Measurements from ENCODE around the gene DSCAML1.

The DSCAML1 gene

GRCh38 chr11:117476531-117477142, 320.4 kb downstream of the DSCAML1 start:
- TF ChIP-seq EZH2 (IDR thresholded peaks at IDR 0.05; ENCODE audit: borderline replicate concordance, low read length) (no peak), CTCF (IDR thresholded peaks at IDR 0.05; ENCODE audit: low read length) (no peak)
- no peaks in the 10 kb centered on the region for H3K4me1 ChIP-seq (ENCODE audit: insufficient read depth, low read length, severe bottlenecking)
- H3K27me3 ChIP-seq (ENCODE audit: insufficient read depth, low read length), result no peaks in the 10 kb centered on the region
- H3K4me3 ChIP-seq (ENCODE audit: low read depth, low read length, poor library complexity, severe bottlenecking), result no peak overlapping the region
- H3K9me2 ChIP-seq (ENCODE audit: low read depth, low read length), result no peaks in the 10 kb centered on the region
- H3K9ac ChIP-seq (ENCODE audit: low read length), result no peak overlapping the region
- no peaks in the 10 kb centered on the region for H3F3A ChIP-seq (ENCODE audit: insufficient read depth, low read length)
- no peaks in the 10 kb centered on the region for H3K36me3 ChIP-seq (ENCODE audit: insufficient read depth, low read length)
- no peaks in the 10 kb centered on the region for H4K20me1 ChIP-seq (ENCODE audit: insufficient read depth, low read length)
- H3K27ac ChIP-seq (ENCODE audit: low read depth, low read length, poor library complexity, severe bottlenecking), result no peak overlapping the region
- H2AFZ ChIP-seq (ENCODE audit: low read length), result no peak overlapping the region
- no peak overlapping the region for H3K4me2 ChIP-seq (ENCODE audit: low read length)
- no peaks in the 10 kb centered on the region for H3K9me3 ChIP-seq (ENCODE audit: low read length)
- no peaks in the 10 kb centered on the region for H3K79me2 ChIP-seq (ENCODE audit: insufficient read depth, low read length)

GRCh38 chr11:117475716-117476530, 321.1 kb downstream of the DSCAML1 start:
- Histone ChIP-seq H3K27me3 (ENCODE audit: insufficient read depth, low read length) (no peaks in the 10 kb centered on the region), H3K79me2 (ENCODE audit: insufficient read depth, low read length) (no peaks in the 10 kb centered on the region), H3K9me2 (ENCODE audit: low read depth, low read length) (no peaks in the 10 kb centered on the region), H3K27ac (ENCODE audit: low read depth, low read length, poor library complexity, severe bottlenecking) (no peak overlapping the region), H3K4me1 (ENCODE audit: insufficient read depth, low read length, severe bottlenecking) (no peaks in the 10 kb centered on the region), H3K9ac (ENCODE audit: low read length) (no peak overlapping the region), H4K20me1 (ENCODE audit: insufficient read depth, low read length) (no peaks in the 10 kb centered on the region), H3K4me3 (ENCODE audit: low read depth, low read length, poor library complexity, severe bottlenecking) (no peak overlapping the region), H3K9me3 (ENCODE audit: low read length) (no peaks in the 10 kb centered on the region), H2AFZ (ENCODE audit: low read length) (no peak overlapping the region), H3K36me3 (ENCODE audit: insufficient read depth, low read length) (no peaks in the 10 kb centered on the region), H3K4me2 (ENCODE audit: low read length) (no peak overlapping the region), H3F3A (ENCODE audit: insufficient read depth, low read length) (no peaks in the 10 kb centered on the region)
- TF ChIP-seq CTCF (IDR thresholded peaks at IDR 0.05; ENCODE audit: low read length) (no peak), EZH2 (IDR thresholded peaks at IDR 0.05; ENCODE audit: borderline replicate concordance, low read length) (no peak)

- no peak overlapping the region for H3K4me3 ChIP-seq (ENCODE audit: low read depth, low read length, poor library complexity, severe bottlenecking)
- H3K4me1 ChIP-seq (ENCODE audit: insufficient read depth, low read length, severe bottlenecking), result no peaks in the 10 kb centered on the region
- no peaks in the 10 kb centered on the region for H3K9me3 ChIP-seq (ENCODE audit: low read length)
- H3K27me3 ChIP-seq (ENCODE audit: insufficient read depth, low read length), result no peaks in the 10 kb centered on the region
- no peaks in the 10 kb centered on the region for H3F3A ChIP-seq (ENCODE audit: insufficient read depth, low read length)
- no peaks in the 10 kb centered on the region for H3K36me3 ChIP-seq (ENCODE audit: insufficient read depth, low read length)
- H2AFZ ChIP-seq (ENCODE audit: low read length), result no peak overlapping the region
- TF ChIP-seq CTCF (IDR thresholded peaks at IDR 0.05; ENCODE audit: low read length), result no peak
- no peak for TF ChIP-seq EZH2 (IDR thresholded peaks at IDR 0.05; ENCODE audit: borderline replicate concordance, low read length)
- H3K9ac ChIP-seq (ENCODE audit: low read length), result no peak overlapping the region
- no peaks in the 10 kb centered on the region for H4K20me1 ChIP-seq (ENCODE audit: insufficient read depth, low read length)
- no peaks in the 10 kb centered on the region for H3K79me2 ChIP-seq (ENCODE audit: insufficient read depth, low read length)
- H3K9me2 ChIP-seq (ENCODE audit: low read depth, low read length), result no peaks in the 10 kb centered on the region
- H3K4me2 ChIP-seq (ENCODE audit: low read length), result no peak overlapping the region
- no peak overlapping the region for H3K27ac ChIP-seq (ENCODE audit: low read depth, low read length, poor library complexity, severe bottlenecking)
Observed at GRCh38 chr11:117473481-117474091, 323.4 kb downstream of the DSCAML1 start.

Data from OCI-LY1 (cell line).